Prostate gland (tissue), 2 donors: Measurements from ENCODE around the gene STAC. TPM values are rescaled to one million over a fixed set of nuclear protein-coding genes. Genes with fewer than 3 reads are reported as not detected.

Experiments used
- DNase-seq: peaks from one replicate; pipeline ENCODE4 v3.0.0-alpha.2; 2019; ENCODE audit warnings: low spot score
- H3K27ac ChIP-seq, 2 donors: fragments of 200-600 bp; sonication (generic); 2 replicates each; pipeline ENCODE4 v1.5.1; 2017 to 2019
- H3K27me3 ChIP-seq: fragments of 200-600 bp; sonication (generic); replicated peaks from 2 replicates; pipeline ENCODE4 v1.5.1; 2019; ENCODE audit not compliant: insufficient read depth
- H3K36me3 ChIP-seq, 2 donors: fragments of 200-600 bp; sonication (generic); 1 replicate in 1 of 2; 2 replicates in 1 of 2; pipeline versions ENCODE4 v1.5.1 to v1.8.1; 2017 to 2019
- H3K4me1 ChIP-seq: fragments of 200-600 bp; sonication (generic); replicated peaks from 2 replicates; pipeline ENCODE4 v1.5.1; 2019
- H3K4me3 ChIP-seq, 2 donors: fragments of 200-600 bp; sonication (generic); 2 replicates each; pipeline ENCODE4 v1.5.1; 2017 to 2019
- H3K9me3 ChIP-seq: fragments of 200-600 bp; sonication (generic); 2 replicates; pipeline ENCODE4 v1.5.1; 2017
- POLR2A ChIP-seq: fragments of 450-650 bp; IDR thresholded peaks from one replicate; pipeline ENCODE4 v1.6.1; 2016; ENCODE audit warnings: antibody characterized with exemption, mild to moderate bottlenecking
- POLR2AphosphoS5 ChIP-seq: sonication (generic); formaldehyde crosslinking; IDR thresholded peaks from one replicate; pipeline ENCODE4 v1.6.1; 2017; ENCODE audit warnings: antibody characterized with exemption
- WGBS: methylation state at CpG from one replicate; pipeline ENCODE4 v1.1.5; 2018; 5-methylcytosine and 5-hydroxymethylcytosine counted together
- intact Hi-C: fragments of 100-400 bp; cut with DNase I; formaldehyde crosslinking; loops from one replicate; pipeline ENCODE4 v1.14.2; 2022
- total RNA-seq, 2 donors: library from RNA; depleted of rRNA; stranded (reverse); fragments of >200 nt; gene quantifications; one replicate each; pipeline ENCODE4 v1.1.0, GENCODE V29; 2016
- TF ChIP-seq, protein P1 (sequence below), 4 experiments: fragments of 200-600 bp in 2 of 4; fragments of 450-650 bp in 2 of 4; sonication (generic) in 2 of 4; IDR thresholded peaks; 1 replicate in 3 of 4; 2 replicates in 1 of 4; pipeline ENCODE4 v1.5.1; 2016 to 2019; ENCODE audit warnings: antibody characterized with exemption in 4 of 4, mild to moderate bottlenecking in 2 of 4, moderate library complexity in 2 of 4

The STAC gene
- total RNA-seq, 2 donors from 2014 or later = 10.6 to 18.4 TPM

DNA sequence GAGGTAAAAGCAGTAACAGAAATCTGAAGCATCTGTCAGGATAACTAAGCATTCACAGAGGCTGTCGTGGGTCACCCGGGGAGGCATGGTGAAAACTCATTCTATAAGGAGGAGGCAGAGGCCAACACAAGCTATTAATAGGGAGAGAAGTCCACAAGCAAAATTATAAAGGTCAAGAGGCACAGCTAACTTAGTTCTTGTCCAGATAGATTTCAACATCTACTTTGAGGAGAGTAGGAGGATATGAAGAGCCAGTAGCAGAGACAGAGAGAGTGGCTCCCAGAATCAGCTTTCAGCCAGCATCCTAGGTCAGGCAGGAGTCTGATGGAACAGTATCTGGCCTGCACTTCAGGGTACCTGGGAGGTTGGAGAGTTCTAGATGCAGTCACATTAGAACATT, 95.3 kb downstream of the STAC start:
- H3K4me1 ChIP-seq = no peaks in the 10 kb centered on the region
- 89% methylated on average over 2 of the region's 2 CpGs for WGBS

DNA sequence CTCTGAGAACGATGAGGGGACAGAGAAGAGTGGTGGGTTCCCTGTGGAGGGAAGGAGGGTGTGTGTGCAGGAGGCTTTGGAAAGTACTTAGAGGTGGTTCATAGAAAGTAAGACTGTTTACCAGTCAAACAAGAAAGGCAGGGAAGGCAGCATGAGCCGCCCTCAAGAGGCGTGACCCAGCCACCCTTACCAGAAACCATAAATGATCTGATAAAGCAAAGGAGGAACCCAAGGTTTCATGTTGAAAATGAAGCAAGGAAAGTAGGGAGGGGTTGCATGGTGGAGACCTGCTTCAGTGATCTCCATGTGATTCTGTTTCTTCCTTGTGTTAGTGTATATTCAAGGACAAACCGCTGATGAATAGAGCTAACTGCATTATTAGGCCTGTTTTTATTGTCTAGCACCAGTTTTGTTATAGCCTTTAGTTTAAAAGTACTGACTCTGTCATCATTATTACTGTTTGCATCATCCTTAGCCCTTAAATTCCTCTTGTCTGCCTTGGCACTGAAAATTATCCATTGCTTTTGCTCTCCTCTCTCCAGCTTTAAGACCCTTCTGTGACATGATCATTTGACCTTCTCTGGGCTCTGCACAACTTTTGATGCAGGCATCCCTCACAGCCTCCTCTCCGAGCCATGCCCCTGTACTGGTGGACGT, 96.1 kb downstream of the STAC start:
- intact Hi-C loops = no loop called here
- Histone ChIP-seq H3K4me1 (no peaks in the 10 kb centered on the region), H3K27me3 (no peaks in the 10 kb centered on the region), H3K27ac (no peak overlapping the region), H3K9me3 (no peaks in the 10 kb centered on the region), H3K4me3 (no peak overlapping the region), H3K36me3 (no peaks in the 10 kb centered on the region)
- TF ChIP-seq POLR2AphosphoS5 (no peak), POLR2A (no peak)
- TF ChIP-seq, protein P1, sequence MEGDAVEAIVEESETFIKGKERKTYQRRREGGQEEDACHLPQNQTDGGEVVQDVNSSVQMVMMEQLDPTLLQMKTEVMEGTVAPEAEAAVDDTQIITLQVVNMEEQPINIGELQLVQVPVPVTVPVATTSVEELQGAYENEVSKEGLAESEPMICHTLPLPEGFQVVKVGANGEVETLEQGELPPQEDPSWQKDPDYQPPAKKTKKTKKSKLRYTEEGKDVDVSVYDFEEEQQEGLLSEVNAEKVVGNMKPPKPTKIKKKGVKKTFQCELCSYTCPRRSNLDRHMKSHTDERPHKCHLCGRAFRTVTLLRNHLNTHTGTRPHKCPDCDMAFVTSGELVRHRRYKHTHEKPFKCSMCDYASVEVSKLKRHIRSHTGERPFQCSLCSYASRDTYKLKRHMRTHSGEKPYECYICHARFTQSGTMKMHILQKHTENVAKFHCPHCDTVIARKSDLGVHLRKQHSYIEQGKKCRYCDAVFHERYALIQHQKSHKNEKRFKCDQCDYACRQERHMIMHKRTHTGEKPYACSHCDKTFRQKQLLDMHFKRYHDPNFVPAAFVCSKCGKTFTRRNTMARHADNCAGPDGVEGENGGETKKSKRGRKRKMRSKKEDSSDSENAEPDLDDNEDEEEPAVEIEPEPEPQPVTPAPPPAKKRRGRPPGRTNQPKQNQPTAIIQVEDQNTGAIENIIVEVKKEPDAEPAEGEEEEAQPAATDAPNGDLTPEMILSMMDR (IDR thresholded peaks at IDR 0.05) = no peak
- no peak for DNase-seq
- WGBS = 47% methylated on average over 6 of the region's 6 CpGs

More for the DNA sequence above, 95.3 kb downstream of the STAC start:
- Histone ChIP-seq H3K4me3 (no peak overlapping the region), H3K27me3 (no peaks in the 10 kb centered on the region), H3K27ac (no peak overlapping the region), H3K36me3 (no peaks in the 10 kb centered on the region), H3K9me3 (no peaks in the 10 kb centered on the region)
- no peak for DNase-seq
- TF ChIP-seq POLR2AphosphoS5 (no peak), POLR2A (no peak)
- TF ChIP-seq, protein P1 (IDR thresholded peaks at IDR 0.05) = no peak
- intact Hi-C loops = no loop called here

DNA sequence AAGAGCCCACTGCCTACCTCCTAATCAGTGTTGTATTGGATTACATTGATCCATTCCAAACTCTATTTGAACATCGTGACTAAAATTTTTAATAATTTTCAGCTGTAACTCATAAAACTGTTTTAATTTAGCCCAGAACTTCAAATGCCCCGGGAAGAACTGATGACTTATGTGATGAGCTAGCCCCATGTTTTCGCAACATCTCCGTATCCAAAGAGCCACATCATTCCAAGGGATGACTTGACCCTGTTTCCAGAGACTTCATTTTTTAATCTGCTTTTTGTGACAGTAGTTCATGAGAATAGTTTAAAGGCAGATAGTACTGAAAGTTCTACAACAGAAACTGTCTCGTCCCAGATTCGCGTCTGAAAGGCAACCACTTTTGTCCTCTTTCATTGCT, 97.4 kb downstream of the STAC start:
- 66% methylated on average over 7 of the region's 7 CpGs for WGBS
- Histone ChIP-seq H3K4me3 (no peak overlapping the region), H3K27ac (no peak overlapping the region), H3K27me3 (no peaks in the 10 kb centered on the region), H3K36me3 (no peaks in the 10 kb centered on the region), H3K4me1 (no peaks in the 10 kb centered on the region), H3K9me3 (no peaks in the 10 kb centered on the region)
- TF ChIP-seq POLR2A (no peak), POLR2AphosphoS5 (no peak)
- intact Hi-C loops = no loop called here
- no peak for DNase-seq

DNA sequence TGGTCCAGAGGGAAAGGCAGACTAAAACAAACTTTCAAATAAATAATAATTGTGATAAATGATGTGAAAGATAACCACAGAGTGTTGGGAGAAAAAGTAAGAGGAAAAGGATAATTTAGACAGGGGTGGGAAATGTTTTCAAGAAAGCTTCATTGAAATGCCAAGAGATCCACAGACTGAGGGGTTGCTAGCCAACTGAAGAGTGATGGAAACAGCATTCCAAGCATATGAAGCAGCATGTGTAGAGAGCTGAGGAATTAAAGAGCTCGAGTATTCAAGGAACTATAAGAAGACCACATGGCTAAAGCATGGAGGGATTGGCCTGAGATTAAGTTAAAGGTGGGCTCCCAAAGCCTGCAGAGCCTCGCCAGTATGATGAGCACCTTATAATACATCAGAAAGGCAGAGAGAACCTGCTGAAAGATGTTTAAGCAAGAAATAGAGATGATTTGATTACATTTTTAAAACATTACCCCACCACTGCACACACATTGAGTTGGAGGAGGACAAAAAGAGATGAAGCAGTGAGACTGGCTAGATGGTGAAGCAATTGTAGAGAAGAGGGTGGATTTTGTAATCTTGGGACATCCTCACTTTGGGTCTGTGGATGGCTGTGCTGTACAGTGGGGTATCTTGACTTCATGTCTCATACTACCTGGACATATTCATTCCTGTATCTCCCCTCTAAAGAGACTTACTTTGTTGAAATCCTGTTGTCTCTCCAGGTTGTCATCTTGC, 100.8 kb downstream of the STAC start:
- no peak for DNase-seq
- TF ChIP-seq POLR2AphosphoS5 (no peak), POLR2A (no peak)
- TF ChIP-seq, protein P1 (IDR thresholded peaks at IDR 0.05) = no peak
- H3K27me3 ChIP-seq = no peaks in the 10 kb centered on the region

DNA sequence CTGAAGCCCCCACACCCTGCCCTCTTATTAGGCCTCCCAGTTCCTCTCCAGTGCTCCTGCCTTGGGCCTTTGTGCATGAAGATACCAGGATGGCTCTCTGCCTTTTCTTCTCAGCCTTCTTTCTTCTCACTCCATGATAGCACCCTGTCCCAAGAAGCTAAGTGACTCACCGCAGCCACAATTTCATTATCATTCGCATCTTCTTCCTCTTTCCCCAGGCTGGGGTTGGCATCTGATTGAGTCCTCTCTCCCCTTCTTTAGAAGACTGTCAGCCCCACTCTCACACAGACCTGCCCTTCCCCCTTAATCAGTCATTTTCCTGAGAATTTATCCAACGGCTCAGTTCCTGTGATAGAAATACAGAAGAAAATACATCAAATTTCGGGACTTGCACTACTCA, 102.0 kb downstream of the STAC start:
- DNase-seq = no peak
- intact Hi-C loops = no loop called here
- Histone ChIP-seq H3K36me3 (no peaks in the 10 kb centered on the region), H3K27ac (no peak overlapping the region), H3K4me1 (no peaks in the 10 kb centered on the region), H3K27me3 (no peaks in the 10 kb centered on the region), H3K4me3 (no peak overlapping the region), H3K9me3 (no peaks in the 10 kb centered on the region)
- TF ChIP-seq POLR2AphosphoS5 (no peak), POLR2A (no peak)
- TF ChIP-seq, protein P1 (IDR thresholded peaks at IDR 0.05) = no peak
- 84% methylated on average over 4 of the region's 4 CpGs for WGBS

More for the DNA sequence above, 100.8 kb downstream of the STAC start:
- no peak overlapping the region for H3K27ac ChIP-seq
- H3K4me1 ChIP-seq = no peaks in the 10 kb centered on the region
- H3K4me3 ChIP-seq = no peak overlapping the region
- intact Hi-C loops = no loop called here
- H3K9me3 ChIP-seq = no peaks in the 10 kb centered on the region
- WGBS = 69% methylated on average over 2 of the region's 2 CpGs
- H3K36me3 ChIP-seq = no peaks in the 10 kb centered on the region
